Tibial artery (tissue), 4 donors: ENCODE results near the gene ENAH.
"Not testable (repeated sequence)": the region's sequence is repeated elsewhere in the genome, so short reads cannot be mapped to it uniquely, and the experiment has no call there.

Experiments
- DNase-seq, 2 donors: peaks; one replicate each; pipeline ENCODE4 v3.0.0-alpha.2; 2019
- H3K27ac ChIP-seq, 2 donors: fragments of 200-600 bp; sonication (generic) in 1 of 2; 1 replicate in 1 of 2; 2 replicates in 1 of 2; pipeline ENCODE4 v1.5.1; 2018 to 2019; ENCODE audit warnings: mild to moderate bottlenecking in 1 of 2
- H3K27me3 ChIP-seq, 2 donors: fragments of 200-600 bp; sonication (generic) in 1 of 2; one replicate each; pipeline versions ENCODE4 v1.5.1 to v1.6.0; 2016 to 2019
- H3K36me3 ChIP-seq, 3 donors: fragments of 200-600 bp; sonication (generic) in 2 of 3; one replicate each; pipeline ENCODE4 v1.5.1; 2016 to 2019; ENCODE audit warnings: mild to moderate bottlenecking in 2 of 3
- H3K4me1 ChIP-seq, 4 donors: fragments of 200-600 bp; sonication (generic) in 2 of 4; 1 replicate in 3 of 4; 2 replicates in 1 of 4; pipeline ENCODE4 v1.5.1; 2016 to 2019
- H3K4me3 ChIP-seq, 2 donors: fragments of 200-600 bp; sonication (generic) in 1 of 2; 1 replicate in 1 of 2; 2 replicates in 1 of 2; pipeline ENCODE4 v1.5.1; 2018 to 2019; ENCODE audit warnings: mild to moderate bottlenecking in 2 of 2
- H3K9me3 ChIP-seq, 3 donors: fragments of 200-600 bp; sonication (generic) in 1 of 3; one replicate each; pipeline ENCODE4 v1.5.1; 2016 to 2019
- CTCF ChIP-seq, 2 experiments: fragments of 200-600 bp in 1 of 2; fragments of 450-650 bp in 1 of 2; IDR thresholded peaks; one replicate each; pipeline ENCODE4 v1.5.1; 2017 to 2019; ENCODE audit warnings: antibody characterized with exemption in 2 of 2, mild to moderate bottlenecking in 1 of 2, moderate library complexity in 1 of 2
- intact Hi-C: fragments of 100-400 bp; cut with DNase I; formaldehyde crosslinking; loops from one replicate; pipeline ENCODE4 v1.15.0; 2023; ENCODE audit warnings: low total_unique reads

Gene ENAH

GRCh38 chr1:225652729-225653462 is at the start of gene ENAH:
Gene ENAH (minus strand): TSS chr1:225653123. CDS start chr1:225652690, 433 bp downstream.
- Histone ChIP-seq H3K4me1 (peaks cover 0 to 48% (median 36%) of the 10 kb centered on the region in 4 donors), H3K27me3 (no peaks in the 10 kb centered on the region), H3K36me3 (no peaks in the 10 kb centered on the region), H3K9me3 (no peaks in the 10 kb centered on the region), H3K4me3 (peak within 1 kb of the TSS; percentile 91 to 99), H3K27ac (peak within 1 kb of the TSS; percentile 100)
- intact Hi-C loops = loop anchor here (10.0 kb wide), 3 partner anchors 48 to 192 kb away; no protein-coding TSS in a partner anchor
- TF ChIP-seq CTCF (IDR thresholded peaks at IDR 0.05) = peak in 1 of 2 experiments; percentile 13
- DNase-seq = peak; percentile 75 to 92

- Histone ChIP-seq H3K27me3 (no peaks in the 10 kb centered on the region), H3K36me3 (no peaks in the 10 kb centered on the region), H3K27ac (peak overlapping the region; percentile 27 to 31), H3K9me3 (no peaks in the 10 kb centered on the region), H3K4me3 (no peak overlapping the region), H3K4me1 (peaks cover 0 to 47% (median 20%) of the 10 kb centered on the region in 4 donors)
- no peak for TF ChIP-seq CTCF (IDR thresholded peaks at IDR 0.05)
- DNase-seq = peak in 1 of 2 donors; percentile 42
- intact Hi-C loops = no loop called here
Observed at GRCh38 chr1:225700889-225701465, 48.1 kb upstream of the ENAH start.

DNA sequence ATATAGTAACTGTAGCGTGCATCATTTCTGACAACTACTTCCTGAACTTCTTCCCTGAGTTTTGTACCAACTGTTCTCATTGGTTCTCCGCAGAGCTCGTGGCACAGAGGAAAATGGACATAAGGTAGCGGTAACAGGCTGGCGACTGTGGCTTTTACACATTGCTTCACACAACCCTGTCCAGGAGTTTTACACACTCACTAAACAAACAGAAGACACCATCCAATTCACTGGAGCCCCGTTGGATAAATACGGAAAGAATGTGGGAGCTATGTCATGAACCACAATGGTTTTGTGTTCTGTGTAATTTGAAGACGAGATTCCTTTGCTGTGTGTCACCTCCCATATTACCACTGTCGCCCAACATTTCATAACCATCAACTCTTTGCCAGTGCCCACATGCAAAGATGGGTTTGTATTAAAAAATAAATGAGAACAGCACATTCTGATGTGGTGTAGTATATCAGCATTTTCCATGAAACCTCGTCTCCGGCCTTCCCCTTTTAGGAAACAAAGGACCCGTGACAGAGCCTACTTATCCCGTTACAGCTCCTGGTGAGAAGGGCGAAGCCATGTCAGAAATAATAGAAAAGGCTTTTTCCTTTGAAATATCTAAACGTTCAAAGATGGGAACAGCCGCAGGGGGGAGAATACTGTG is 47.4 kb upstream of the ENAH start:
- DNase-seq = peak; percentile 26 to 66
- no peak for TF ChIP-seq CTCF (IDR thresholded peaks at IDR 0.05)
- H3K36me3 ChIP-seq = no peaks in the 10 kb centered on the region
- no peaks in the 10 kb centered on the region for H3K9me3 ChIP-seq
- H3K27ac ChIP-seq = peak overlapping the region; percentile 27 to 31
- H3K4me1 ChIP-seq = peaks cover 0 to 54% (median 23%) of the 10 kb centered on the region in 4 donors
- no peaks in the 10 kb centered on the region for H3K27me3 ChIP-seq
- intact Hi-C loops = no loop called here
- no peak overlapping the region for H3K4me3 ChIP-seq

GRCh38 chr1:225699336-225699735 is 46.4 kb upstream of the ENAH start:
- TF ChIP-seq CTCF (IDR thresholded peaks at IDR 0.05) = no peak
- intact Hi-C loops = no loop called here
- no peak overlapping the region for H3K4me3 ChIP-seq
- H3K36me3 ChIP-seq = no peaks in the 10 kb centered on the region
- H3K4me1 ChIP-seq = peaks cover 0 to 64% (median 29%) of the 10 kb centered on the region in 4 donors
- no peaks in the 10 kb centered on the region for H3K27me3 ChIP-seq
- peak overlapping the region; percentile 18 to 27 for H3K27ac ChIP-seq
- H3K9me3 ChIP-seq = no peaks in the 10 kb centered on the region
- DNase-seq = no peak

GRCh38 chr1:225698194-225698593 is 45.3 kb upstream of the ENAH start:
- H3K27me3 ChIP-seq, H3K9me3 ChIP-seq, intact Hi-C loops, H3K36me3 ChIP-seq, H3K4me3 ChIP-seq: not testable (repeated sequence)
- DNase-seq = peak in 1 of 2 donors; percentile 12
- peak overlapping the region in 1 of 2 donors; percentile 52 for H3K27ac ChIP-seq
- peaks cover 0 to 75% (median 41%) of the 10 kb centered on the region in 4 donors for H3K4me1 ChIP-seq

- no peak for TF ChIP-seq CTCF (IDR thresholded peaks at IDR 0.05)
- Histone ChIP-seq H3K27me3 (no peaks in the 10 kb centered on the region), H3K9me3 (no peaks in the 10 kb centered on the region), H3K4me1 (peaks cover 0 to 83% (median 47%) of the 10 kb centered on the region in 4 donors), H3K27ac (peak overlapping the region; percentile 52 to 62), H3K36me3 (no peaks in the 10 kb centered on the region), H3K4me3 (no peak overlapping the region)
- intact Hi-C loops = no loop called here
- DNase-seq = peak; percentile 35 to 74
Observed at GRCh38 chr1:225697428-225697827, 44.5 kb upstream of the ENAH start.
